KOPT-K1 (cell line): ENCODE data around the gene RAD51B.

Experiments used
- H3K27ac ChIP-seq: fragments of 200-600 bp; sonication (generic); 2 replicates; pipeline ENCODE4 v1.5.1; 2016; ENCODE audit warnings: antibody characterized with exemption, mild to moderate bottlenecking, low read depth, low read length; ENCODE audit not compliant: poor library complexity, severe bottlenecking
- H3K36me3 ChIP-seq: fragments of 200-600 bp; sonication (generic); 2 replicates; pipeline ENCODE4 v1.5.1; 2017; ENCODE audit warnings: antibody characterized with exemption, mild to moderate bottlenecking, low read length, moderate library complexity; ENCODE audit not compliant: insufficient read depth
- H3K9me3 ChIP-seq: fragments of 200-600 bp; sonication (generic); 2 replicates; pipeline ENCODE4 v1.5.1; 2017; ENCODE audit warnings: antibody characterized with exemption, low read length, mild to moderate bottlenecking; ENCODE audit not compliant: insufficient read depth, poor library complexity, severe bottlenecking

RAD51B gene

GRCh38 chr14:68461086-68461485, 641.5 kb downstream of the RAD51B start:
- Histone ChIP-seq H3K27ac (no peak overlapping the region), H3K9me3 (no peaks in the 10 kb centered on the region)

GRCh38 chr14:68462683-68463082, 643.1 kb downstream of the RAD51B start:
- Histone ChIP-seq H3K36me3 (no peaks in the 10 kb centered on the region), H3K27ac (no peak overlapping the region)

More at GRCh38 chr14:68461086-68461485, 641.5 kb downstream of the RAD51B start:
- H3K36me3 ChIP-seq = no peaks in the 10 kb centered on the region

GRCh38 chr14:68463299-68463698, 643.7 kb downstream of the RAD51B start:
- Histone ChIP-seq H3K36me3 (no peaks in the 10 kb centered on the region), H3K27ac (no peak overlapping the region), H3K9me3 (no peaks in the 10 kb centered on the region)

More at GRCh38 chr14:68462683-68463082, 643.1 kb downstream of the RAD51B start:
- H3K9me3 ChIP-seq = no peaks in the 10 kb centered on the region

- H3K27ac ChIP-seq = no peak overlapping the region
These were observed 644.3 kb downstream of the RAD51B start for GRCh38 chr14:68463705-68464374.

GRCh38 chr14:68464711-68465110, 645.1 kb downstream of the RAD51B start:
- Histone ChIP-seq H3K9me3 (no peaks in the 10 kb centered on the region), H3K27ac (no peak overlapping the region), H3K36me3 (no peaks in the 10 kb centered on the region)

More at GRCh38 chr14:68463705-68464374, 644.3 kb downstream of the RAD51B start:
- H3K9me3 ChIP-seq = no peaks in the 10 kb centered on the region
- H3K36me3 ChIP-seq = no peaks in the 10 kb centered on the region

- H3K36me3 ChIP-seq = no peaks in the 10 kb centered on the region
- H3K27ac ChIP-seq = no peak overlapping the region
- no peaks in the 10 kb centered on the region for H3K9me3 ChIP-seq
These were observed 647.0 kb downstream of the RAD51B start for GRCh38 chr14:68466491-68466977.

- H3K9me3 ChIP-seq = no peaks in the 10 kb centered on the region
- no peak overlapping the region for H3K27ac ChIP-seq
- H3K36me3 ChIP-seq = no peaks in the 10 kb centered on the region
These were observed 647.8 kb downstream of the RAD51B start for GRCh38 chr14:68467425-68467824.

GRCh38 chr14:68468437-68469207, 649.0 kb downstream of the RAD51B start:
- Histone ChIP-seq H3K27ac (no peak overlapping the region), H3K36me3 (no peaks in the 10 kb centered on the region), H3K9me3 (no peaks in the 10 kb centered on the region)

GRCh38 chr14:68469208-68469713, 649.7 kb downstream of the RAD51B start:
- no peak overlapping the region for H3K27ac ChIP-seq
- no peaks in the 10 kb centered on the region for H3K9me3 ChIP-seq
- H3K36me3 ChIP-seq = no peaks in the 10 kb centered on the region

- Histone ChIP-seq H3K36me3 (no peaks in the 10 kb centered on the region), H3K27ac (no peak overlapping the region), H3K9me3 (no peaks in the 10 kb centered on the region)
These were observed 650.8 kb downstream of the RAD51B start for GRCh38 chr14:68470361-68470760.

GRCh38 chr14:68471029-68471963, 651.7 kb downstream of the RAD51B start:
- Histone ChIP-seq H3K27ac (no peak overlapping the region), H3K9me3 (no peaks in the 10 kb centered on the region), H3K36me3 (no peaks in the 10 kb centered on the region)

- H3K27ac ChIP-seq = no peak overlapping the region
- no peaks in the 10 kb centered on the region for H3K36me3 ChIP-seq
- no peaks in the 10 kb centered on the region for H3K9me3 ChIP-seq
These were observed 652.5 kb downstream of the RAD51B start for GRCh38 chr14:68471964-68472508.

- Histone ChIP-seq H3K36me3 (no peaks in the 10 kb centered on the region), H3K27ac (no peak overlapping the region)
These were observed 653.5 kb downstream of the RAD51B start for GRCh38 chr14:68473069-68473468.

GRCh38 chr14:68473794-68474193, 654.2 kb downstream of the RAD51B start:
- no peaks in the 10 kb centered on the region for H3K9me3 ChIP-seq
- H3K27ac ChIP-seq = no peak overlapping the region
- H3K36me3 ChIP-seq = no peaks in the 10 kb centered on the region

More at GRCh38 chr14:68473069-68473468, 653.5 kb downstream of the RAD51B start:
- no peaks in the 10 kb centered on the region for H3K9me3 ChIP-seq
